Ureter (tissue), 1 donor: ENCODE data around the gene GTPBP2. TPM values are rescaled to one million over a fixed set of nuclear protein-coding genes. Genes with fewer than 3 reads are reported as not detected.
A peak's percentile ranks its signal among the peaks of the same experiment; 100 is the strongest.

ENCODE experiments used
- DNase-seq: peaks from one replicate; pipeline ENCODE4 v3.0.0-alpha.2; 2020; ENCODE audit warnings: low spot score
- total RNA-seq: library from RNA; stranded (reverse); gene quantifications from one replicate; pipeline ENCODE4 v1.2.4, GENCODE V29; 2023
- donor health status: DM: yes; HTN: yes; CAD: no.

GTPBP2 gene
- total RNA-seq, 1 donor from 2014 or later = 74.1 TPM

DNA sequence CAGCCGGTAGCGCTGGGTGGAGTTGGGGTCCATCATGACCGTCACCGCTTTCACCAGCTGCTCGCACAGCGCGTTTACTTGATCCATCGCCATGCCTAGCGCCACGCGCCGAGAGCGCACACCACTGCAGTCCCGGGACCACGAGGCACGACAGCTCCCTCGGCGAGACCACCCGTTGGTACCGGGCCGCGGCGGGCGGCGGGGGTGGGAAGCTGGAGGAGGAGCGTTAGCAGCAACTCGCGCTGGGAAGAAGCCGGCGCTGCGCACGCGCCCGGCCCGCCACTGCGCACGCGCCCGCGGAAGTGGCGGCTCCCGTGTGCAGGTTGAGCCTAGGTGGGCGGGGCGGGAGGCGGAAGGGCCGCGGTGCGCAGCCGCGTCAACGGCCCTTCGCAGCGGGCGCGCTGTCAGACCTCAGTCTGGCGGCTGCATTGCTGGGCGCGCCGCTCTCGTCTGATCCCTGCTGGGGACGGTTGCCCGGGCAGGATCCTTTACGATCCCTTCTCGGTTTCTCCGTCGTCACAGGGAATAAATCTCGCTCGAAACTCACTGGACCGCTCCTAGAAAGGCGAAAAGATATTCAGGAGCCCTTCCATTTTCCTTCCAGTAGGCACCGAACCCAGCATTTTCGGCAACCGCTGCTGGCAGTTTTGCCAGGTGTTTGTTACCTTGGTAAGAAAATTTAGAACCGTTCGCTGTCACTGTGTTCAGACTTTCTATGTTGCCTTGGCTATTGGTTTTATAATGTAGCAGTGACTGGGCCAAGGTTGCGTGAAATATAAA lies 53.1 kb downstream of the GTPBP2 start, which contains the start of the genes POLH and XPO5:
POLH (plus strand) TSS at position 414 of the 780 bp plus-strand sequence. CDS start 6,135 bp downstream, outside the sequence.
XPO5 (minus strand) TSS at position 267 of the 780 bp plus-strand sequence; CDS start at position 93, 174 bp downstream.
- DNase-seq = peak; percentile 89

DNA sequence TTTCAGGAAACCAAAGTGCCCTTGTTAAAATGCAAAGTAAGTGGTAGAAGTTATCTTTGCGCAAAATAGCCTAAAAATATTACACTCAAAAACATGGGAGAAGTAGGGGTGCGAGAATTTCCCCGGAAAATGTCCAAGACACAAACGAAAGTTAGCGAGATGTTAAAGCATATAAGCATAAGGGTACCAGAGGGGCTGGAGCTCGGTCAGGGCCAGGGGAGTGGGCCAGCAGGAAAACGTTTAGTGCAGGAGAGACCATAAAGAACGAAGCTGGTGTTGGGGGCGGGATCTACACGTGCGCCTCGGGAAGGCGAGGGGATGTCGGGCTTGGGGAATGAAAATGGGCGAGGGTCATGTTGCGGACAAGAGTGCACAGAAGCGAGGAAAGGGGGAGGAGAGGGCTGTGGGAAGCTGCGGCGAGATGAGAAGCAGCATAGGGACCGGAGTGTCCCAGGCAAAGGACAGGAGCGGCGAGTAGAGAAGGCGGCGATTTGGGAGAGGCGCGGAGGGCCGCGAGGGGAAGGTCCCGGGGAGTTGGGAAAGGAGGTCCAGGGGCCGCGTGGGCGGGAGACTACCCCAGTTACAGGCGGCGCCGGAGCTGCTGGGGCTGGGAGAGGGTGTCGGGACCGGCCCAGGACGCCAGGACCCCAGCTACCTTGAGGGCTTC lies 53.8 kb downstream of the GTPBP2 start:
- DNase-seq = peak; percentile 44

DNA sequence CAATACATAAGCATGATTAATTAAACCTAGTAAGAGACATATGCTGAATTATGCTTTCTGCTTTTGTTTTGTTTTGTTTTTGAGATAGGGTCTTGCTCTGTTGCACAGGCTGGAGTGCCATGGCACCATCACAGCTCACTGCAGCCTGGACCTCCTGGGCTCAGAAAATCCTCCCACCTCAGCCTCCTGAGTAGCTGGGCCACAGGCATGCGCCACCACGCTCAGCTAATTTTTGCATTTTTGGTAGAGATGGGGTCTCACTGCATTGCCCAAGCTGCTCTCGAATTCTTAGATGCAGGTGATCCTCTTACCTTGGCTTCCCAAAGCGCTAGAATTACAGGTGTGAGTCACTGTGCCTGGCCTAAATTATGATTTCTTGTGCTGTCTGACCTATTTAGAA lies 57.0 kb downstream of the GTPBP2 start:
- no peak for DNase-seq

DNA sequence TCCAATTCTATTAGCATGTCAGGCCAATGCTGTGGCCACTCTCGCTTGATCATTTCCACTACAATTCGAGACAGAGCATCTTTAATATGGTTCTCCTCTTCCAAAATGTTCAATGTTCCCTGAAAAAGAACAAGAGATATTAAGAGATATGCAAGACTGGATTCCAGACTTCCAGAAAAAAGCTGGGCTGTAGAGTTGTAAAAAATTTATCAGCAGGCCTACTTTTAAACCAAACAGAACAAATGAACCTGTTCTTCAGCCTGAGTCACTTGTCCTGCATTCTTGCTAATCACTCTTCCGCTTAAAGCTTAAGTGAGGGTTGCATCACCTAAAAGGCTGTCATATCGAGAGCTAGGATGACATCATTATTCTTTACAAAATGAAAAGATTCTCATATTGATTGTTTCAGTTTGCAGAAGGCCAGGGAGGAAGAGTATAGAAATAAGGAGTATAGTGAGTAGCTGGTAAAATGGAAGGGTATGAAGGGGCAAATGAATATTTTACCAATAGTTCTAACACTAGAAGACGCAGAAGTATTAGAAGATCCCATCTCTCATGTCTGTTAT lies 58.1 kb downstream of the GTPBP2 start:
- DNase-seq = no peak

Other genes with a start within 250 kb of the GTPBP2 start
- 52.7 TPM for gene ABCC10, start 201.7 kb downstream of the GTPBP2 start, total RNA-seq
- 3.2 TPM for gene DLK2, start 173.7 kb downstream of the GTPBP2 start, total RNA-seq
- 36.5 TPM for gene TJAP1, start 151.7 kb downstream of the GTPBP2 start, total RNA-seq
- 0.57 TPM for gene LRRC73, start 118.9 kb downstream of the GTPBP2 start, total RNA-seq
- gene YIPF3, start 112.3 kb downstream of the GTPBP2 start, total RNA-seq = 84.6 TPM
- 60.4 TPM for gene POLR1C, start 112.2 kb downstream of the GTPBP2 start, total RNA-seq
- 47.9 TPM for gene XPO5, start 53.2 kb downstream of the GTPBP2 start, total RNA-seq
- gene POLH, start 53.1 kb downstream of the GTPBP2 start, total RNA-seq = 10.8 TPM
- 27.2 TPM for gene MAD2L1BP, start 6.6 kb upstream of the GTPBP2 start, total RNA-seq
- 0.68 TPM for gene RSPH9, start 15.8 kb upstream of the GTPBP2 start, total RNA-seq
- 41.8 TPM for gene MRPS18A, start 58.5 kb upstream of the GTPBP2 start, total RNA-seq
- gene VEGFA, start 140.9 kb upstream of the GTPBP2 start, total RNA-seq = 261 TPM